Activated CD4-positive, alpha-beta T cell treated with anti-CD3 and anti-CD28 coated beads, Interleukin-2, amount 50 U/mL, for 16 hours (primary cell): Measurements from ENCODE around the gene MORC3.
"Not testable (repeated sequence)": the region's sequence is repeated elsewhere in the genome, so short reads cannot be mapped to it uniquely, and the experiment has no call there.

Source experiments
- DNase-seq: peaks from one replicate; pipeline ENCODE4 v3.0.0-alpha.2; 2020

The MORC3 gene

DNA sequence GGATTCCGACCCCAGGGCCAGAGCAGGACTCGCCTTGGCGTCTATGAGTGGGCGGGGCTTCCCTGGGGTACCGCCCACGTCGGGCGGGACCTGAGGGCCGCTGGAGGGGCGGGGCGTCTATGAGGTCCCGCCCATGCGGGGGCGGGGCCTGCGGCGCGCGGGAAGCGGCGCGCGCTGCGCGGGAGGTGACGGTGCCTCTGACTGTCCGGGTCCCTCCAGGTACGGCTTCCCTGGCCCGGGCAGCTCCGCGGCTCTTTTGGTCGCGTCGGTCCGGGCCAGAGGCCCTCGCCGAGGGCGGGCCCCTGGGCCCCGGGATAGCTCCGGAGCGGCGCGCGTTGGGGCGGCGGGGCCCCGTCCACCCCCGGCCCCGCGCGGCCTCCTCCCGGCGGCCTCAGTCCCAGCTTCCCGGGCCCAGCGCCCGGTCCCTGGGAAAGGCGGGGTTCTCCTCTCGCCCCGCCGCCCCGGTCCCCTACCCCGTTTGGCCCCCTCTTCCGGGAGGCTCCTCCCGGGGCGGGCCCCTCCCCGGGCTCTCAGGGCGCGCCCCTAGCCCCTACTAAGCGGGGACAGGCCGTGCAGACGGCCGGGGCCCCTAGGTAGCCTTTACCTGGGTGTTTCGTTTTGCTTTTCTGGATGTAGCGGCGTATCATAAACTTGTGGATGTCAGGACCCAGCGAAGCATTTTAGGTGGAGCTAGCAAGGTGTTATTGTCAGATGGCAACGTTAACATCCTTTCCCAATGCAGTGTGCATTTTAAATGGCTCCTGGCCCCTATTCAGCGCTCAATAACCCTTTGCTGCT lies 65.4 kb downstream of the MORC3 start, which contains the start of gene CHAF1B:
TSS of gene CHAF1B (plus strand) at position 160 of the 798 bp plus-strand sequence. CDS start 745 bp downstream, outside the sequence.
- peak; percentile 85 for DNase-seq

DNA sequence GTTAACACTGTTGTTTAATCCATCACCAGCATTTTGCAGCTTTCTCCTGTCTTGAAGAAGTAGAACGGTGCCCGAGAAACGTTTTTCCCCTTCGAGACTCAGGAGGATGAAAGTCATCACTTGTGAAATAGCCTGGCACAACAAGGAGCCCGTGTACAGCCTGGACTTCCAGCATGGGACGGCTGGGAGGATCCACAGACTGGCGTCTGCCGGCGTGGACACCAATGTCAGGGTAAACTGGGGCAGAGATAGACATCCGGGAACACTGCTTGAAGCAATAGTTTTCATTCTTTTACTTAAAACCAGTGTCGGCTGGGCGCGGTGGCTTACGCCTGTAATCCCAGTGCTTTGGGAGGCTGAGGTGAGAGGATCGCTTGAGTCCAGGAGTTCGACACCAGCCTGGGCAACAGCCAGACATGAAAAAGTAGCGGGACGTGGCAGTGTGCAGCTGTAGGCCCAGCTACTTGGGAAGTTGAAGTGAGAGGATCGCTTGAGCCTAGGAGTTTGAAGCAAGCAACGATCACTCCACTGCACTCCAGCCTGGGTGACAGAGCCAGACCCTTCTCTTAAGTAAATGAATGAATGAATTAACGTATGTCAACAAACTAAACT lies 66.1 kb downstream of the MORC3 start:
- no peak for DNase-seq

DNA sequence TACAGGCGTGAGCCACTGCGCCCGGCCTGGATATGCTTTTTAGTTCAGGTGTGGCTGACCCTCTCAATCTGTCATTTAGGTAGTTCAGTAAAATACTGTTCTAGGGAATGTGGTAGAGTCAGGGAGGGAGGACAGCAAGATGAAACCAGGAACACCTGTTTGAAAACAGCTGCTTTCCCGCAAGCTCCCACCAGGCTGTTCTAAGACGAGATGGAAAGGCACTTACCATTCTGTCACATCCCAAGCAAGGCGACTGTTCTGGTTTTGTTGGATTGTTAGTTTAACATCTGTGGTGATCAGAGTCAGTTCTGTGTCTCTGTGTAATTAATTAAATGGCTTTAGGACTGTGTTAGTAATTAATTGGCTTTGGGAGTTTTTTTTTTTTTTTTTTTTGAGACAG lies 68.1 kb downstream of the MORC3 start:
- no peak for DNase-seq

DNA sequence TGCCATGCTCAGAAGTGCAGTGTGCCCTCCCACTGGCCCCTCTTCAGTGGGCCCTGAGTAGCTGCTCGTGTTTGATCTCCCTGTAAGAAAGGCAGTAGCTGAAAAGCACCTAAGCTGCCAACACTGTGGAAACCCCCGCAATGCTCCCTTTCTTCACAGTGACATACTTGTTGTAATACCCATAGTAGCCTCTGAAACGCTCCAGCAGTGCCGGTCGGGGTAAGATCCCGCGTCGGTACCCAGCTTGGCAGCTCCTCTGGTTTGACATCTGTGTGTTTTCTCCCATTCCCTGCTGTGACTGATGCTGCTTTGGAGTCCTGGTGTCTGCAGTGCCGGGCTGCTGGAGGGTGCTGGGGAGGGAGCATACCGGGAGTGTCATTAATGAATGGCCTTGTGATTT lies 68.8 kb downstream of the MORC3 start:
- no peak for DNase-seq

DNA sequence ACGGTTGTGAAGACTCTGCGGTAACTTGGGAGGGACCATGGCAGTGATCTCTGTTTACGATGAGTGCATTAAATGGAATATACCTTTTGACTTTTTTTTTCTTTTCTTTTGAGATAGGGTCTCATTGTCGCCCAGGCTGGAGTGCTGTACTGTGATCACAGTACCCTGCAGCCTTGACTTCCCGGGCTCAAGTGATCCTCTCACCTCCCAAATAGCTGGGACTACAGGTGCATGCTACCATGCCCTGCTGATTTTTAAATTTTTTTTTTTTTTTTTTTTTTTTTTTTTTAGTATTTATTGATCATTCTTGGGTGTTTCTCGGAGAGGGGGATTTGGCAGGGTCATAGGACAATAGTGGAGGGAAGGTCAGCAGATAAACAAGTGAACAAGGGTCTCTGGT lies 71.7 kb downstream of the MORC3 start:
- not testable (repeated sequence) for DNase-seq

DNA sequence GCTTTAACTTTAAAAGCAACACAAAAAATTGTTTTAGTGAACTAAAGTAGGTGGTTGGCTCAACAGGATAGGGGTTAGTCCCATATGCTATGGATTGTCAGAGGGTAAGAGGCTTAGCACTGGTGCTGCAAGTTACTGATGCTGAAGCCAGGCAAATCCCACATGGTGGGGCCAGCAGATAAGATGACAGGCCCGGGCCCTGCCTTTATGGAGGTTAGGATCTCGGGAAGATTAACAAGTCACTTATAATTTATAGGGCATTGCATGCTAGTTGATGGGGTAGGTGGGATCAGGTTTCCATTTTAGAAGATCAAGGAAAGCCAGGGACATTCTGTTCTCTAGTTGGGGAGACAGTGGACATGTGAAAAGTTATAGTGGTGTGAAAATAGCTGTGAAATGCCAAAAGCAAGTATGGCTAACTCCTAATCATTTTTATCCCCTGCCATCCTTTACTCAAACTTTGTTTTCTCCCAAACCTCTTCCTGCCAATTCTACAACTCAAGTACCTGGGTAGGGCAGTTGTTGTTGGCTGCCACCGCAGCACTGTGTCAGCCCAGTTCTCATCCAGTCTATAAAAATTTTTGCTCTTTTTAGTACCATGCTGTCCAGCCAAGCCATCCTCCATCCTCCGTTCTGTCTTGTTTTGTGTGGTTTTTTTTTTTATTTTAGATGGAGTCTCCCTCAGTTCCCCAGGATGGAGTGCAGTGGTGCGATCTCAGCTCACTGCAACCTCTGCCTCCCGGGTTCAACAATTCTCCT lies 75.5 kb downstream of the MORC3 start:
- no peak for DNase-seq

DNA sequence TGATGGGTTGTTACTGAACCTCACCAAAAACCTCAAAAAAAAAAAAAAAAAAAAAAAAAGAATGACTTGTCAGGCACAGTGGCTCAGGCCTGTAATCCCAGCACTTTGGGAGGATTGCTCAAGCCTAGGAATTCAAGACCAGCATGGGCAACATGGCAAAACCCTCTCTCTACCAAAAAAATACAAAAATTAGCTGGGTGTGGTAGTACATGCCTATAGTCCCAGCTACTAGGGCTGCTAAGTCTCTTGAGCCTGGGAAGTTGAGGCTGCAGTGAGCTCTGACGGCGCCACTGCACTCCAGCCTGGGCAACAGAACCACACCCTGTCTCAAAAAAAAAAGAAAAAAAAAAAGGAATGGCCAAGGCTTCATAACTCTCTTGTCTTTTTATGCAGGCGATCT lies 76.3 kb downstream of the MORC3 start:
- DNase-seq = no peak

DNA sequence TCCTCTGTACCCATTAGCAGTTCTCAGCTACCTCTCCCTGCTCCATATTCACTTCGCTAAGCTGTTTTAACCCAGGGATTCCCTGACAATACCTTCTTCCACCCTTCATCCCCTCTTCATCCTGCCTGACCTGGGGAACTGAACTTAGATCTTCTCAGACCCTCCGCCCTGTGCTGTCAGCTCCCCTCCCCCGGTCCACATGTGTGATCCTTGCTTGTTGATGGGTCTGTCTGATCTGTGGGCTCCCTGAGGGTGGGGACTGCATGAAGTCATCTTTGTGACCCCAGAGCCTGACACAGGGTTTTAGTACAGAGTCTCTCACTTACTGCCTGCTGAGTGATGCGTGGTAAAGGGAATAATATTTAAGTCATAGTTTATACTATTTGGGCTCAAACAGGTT lies 77.0 kb downstream of the MORC3 start:
- no peak for DNase-seq

DNA sequence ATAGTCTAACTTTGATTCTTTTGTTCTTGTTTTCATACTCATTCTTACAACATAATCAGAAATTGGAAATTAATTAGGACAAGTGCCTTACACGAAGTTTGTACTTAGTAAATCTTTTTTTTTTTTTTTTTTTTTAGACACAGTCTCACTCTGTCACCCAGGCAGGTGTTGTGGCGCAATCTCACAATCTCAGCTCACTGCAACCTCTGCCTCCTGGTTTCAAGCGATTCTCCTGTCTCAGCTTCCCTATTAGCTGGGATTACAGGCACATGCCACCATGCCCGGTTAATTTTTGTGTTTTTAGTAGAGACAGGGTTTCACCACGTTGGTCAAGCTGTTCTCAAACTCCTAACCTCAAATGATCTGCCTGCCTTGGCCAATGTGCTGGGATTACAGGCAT lies 77.6 kb downstream of the MORC3 start:
- no peak for DNase-seq

DNA sequence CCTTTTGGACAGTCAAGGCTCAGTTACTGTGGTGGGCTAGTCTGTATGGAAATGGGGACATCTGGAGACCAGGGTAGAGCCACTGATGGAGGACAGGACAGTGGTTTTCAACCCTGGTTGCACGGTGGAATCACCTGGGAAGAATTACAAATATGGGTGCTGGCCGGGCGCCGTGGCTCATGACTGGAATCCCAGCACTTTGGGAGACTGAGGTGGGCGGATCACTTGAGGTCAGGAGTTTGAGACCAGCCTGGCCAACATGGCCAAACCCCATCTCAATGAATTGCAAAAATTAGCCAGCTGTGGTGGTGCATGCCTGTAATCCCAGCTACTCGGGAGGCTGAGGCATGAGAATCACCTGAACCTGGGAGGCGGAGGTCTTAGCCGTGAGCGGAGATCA lies 79.7 kb downstream of the MORC3 start:
- not testable (repeated sequence) for DNase-seq

DNA sequence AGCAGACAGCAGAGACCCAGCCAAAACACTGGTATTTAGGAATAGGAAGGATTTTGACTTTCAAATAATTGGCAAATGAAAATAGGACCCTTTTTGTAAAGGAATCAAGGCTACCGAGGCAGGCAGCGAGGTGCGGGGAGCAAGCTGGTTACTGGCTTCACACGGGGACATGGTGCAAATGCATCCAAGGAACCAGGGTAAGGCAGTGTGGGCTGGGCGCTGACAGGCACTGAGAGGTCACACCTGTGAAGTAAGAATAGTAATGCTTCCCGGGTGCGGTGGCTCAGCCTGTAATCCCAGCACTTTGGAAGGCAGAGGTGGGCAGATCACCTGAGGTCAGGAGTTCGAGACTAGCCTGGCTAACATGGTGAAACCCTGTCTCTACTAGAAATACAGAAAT lies 80.7 kb downstream of the MORC3 start:
- DNase-seq = no peak

DNA sequence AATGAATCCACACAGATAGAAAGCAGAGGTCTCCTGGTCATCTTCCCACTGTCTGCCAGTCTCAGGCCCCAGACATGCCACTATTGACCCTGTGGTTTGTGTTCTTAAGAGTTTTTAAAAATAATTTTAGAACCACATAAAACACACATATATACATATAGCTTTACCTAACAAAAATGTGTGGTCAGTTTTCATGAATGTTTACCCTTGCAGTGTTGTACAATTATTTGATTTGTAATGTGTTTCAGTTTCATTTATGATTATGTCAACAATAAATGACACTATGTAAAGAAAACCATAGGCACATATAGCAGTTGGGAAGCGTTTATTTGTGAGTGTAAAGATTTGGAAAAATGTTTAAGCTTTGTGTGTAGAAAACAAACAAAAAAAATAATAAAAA lies 82.3 kb downstream of the MORC3 start:
- no peak for DNase-seq

DNA sequence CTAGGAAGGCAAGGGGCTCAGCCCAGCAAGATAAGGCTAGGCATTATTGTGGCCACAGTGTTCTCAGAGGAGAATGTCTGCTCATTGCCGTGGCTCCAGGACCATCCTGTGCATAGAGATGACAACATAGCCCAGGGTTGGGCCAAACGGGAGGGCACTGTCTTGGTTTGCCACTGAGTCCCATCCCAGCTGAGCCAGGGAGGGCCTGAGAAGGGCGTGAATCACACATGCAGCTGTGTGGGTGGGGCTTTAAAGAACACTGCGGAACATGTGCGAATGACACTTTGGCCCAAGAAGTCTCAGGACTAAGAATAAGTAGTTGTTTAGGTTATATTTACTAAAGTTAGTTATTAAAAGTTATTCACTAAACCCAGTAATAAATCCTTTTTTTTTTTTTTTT lies 83.7 kb downstream of the MORC3 start:
- DNase-seq = no peak

DNA sequence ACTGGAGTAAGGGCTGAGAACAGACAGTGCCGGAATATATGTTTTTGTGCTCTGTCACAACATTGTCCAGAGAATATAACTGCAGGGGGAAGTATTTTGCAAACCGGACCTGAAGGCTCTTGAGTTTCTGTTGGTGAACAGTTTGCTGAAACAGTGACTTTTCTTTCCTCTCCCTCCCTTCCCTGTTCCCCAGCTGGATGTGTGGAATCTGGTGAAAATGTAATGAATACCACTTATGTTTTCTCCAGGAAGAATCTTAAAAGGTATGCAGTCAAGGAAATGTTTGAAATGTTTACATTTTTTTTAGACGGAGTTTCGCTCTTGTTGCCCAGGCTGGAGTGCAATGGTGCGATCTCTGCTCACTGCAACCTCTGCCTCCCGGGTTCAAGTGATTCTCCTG lies 88.6 kb downstream of the MORC3 start:
- no peak for DNase-seq

DNA sequence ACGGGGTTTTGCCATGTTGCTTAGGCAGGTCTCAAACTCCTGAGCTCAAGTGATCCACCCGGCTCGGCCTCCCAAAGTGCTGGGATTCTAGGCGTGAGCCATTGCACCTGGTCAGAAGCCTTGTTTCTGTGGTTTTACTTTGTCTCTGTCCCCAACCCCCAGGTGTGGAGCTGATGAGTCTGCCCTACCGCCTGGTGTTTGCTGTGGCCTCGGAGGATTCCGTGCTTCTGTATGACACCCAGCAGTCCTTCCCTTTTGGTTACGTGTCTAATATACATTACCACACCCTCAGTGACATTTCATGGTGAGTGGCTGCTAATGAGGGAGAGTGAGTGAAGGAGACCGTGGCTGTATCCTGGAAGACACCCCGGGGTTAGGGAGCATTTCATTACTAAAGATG lies 91.3 kb downstream of the MORC3 start:
- DNase-seq = no peak

DNA sequence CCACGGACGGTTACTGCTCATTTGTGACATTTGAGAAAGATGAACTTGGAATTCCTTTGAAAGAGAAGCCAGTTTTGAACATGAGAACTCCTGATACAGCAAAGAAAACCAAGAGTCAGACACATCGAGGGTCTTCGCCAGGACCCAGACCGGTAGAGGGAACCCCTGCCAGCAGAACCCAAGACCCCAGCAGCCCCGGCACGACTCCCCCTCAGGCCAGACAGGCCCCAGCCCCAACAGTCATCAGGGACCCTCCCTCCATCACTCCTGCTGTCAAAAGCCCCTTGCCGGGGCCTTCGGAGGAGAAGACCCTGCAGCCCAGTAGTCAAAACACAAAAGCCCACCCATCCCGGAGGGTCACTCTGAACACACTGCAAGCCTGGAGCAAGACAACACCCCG lies 92.9 kb downstream of the MORC3 start:
- no peak for DNase-seq

DNA sequence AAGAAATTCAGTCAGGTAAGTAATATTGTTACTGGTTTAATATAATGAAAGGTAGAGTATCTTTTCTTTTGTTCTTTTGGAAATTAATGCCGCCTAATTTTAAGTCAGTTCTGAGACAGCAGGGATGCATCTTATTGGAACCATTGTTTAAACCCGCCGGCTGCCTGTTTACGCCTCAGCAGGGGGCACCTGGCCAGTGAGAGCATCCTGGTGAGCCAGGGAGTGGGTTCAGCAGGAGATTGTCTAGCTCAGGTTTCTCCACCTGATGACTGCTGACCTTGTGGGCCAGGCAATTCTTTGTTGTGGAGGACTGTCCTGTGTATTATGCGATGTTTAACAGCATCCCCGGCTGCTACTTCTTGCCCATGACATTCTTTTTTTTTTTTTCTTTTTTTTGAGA lies 95.4 kb downstream of the MORC3 start:
- no peak for DNase-seq

DNA sequence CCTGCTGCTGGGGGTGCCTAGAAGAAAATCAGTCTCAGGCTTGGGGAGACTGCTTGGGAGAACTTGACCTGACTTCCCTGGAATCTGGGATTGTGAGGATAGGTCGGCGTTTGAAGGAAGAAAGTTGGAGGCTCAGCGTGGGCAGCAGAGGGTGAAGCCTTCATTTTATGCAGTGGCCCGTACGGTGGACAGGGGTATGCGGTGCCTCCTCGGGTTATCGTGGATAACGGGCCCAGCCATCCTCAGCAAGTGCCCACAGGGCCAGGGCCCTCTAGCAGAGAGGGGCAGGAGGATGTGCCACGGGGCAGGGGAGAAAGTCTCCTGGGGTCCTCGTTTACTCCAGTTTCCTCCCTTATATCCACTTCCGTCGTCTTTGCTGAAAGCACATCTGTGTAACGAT lies 99.2 kb downstream of the MORC3 start:
- no peak for DNase-seq

DNA sequence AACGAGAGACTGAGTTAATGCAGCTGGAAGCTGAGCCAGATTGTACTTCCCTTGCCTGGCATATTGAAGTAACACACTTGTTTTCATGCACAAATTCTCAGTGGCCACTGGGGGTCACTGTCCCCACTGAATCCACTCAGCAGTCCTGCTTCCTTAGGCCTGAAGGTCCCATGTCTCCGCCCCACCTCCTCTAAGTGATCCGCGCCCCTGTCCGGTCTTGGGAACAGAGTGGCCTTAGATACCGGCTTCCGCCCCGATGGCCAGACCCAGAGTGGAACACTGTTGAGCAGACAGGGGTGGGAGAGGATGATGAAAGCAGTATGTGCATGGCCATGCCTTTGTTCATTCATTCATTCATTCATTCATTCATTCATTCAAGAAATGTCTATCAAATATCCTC lies 100.0 kb downstream of the MORC3 start:
- peak; percentile 54 for DNase-seq

DNA sequence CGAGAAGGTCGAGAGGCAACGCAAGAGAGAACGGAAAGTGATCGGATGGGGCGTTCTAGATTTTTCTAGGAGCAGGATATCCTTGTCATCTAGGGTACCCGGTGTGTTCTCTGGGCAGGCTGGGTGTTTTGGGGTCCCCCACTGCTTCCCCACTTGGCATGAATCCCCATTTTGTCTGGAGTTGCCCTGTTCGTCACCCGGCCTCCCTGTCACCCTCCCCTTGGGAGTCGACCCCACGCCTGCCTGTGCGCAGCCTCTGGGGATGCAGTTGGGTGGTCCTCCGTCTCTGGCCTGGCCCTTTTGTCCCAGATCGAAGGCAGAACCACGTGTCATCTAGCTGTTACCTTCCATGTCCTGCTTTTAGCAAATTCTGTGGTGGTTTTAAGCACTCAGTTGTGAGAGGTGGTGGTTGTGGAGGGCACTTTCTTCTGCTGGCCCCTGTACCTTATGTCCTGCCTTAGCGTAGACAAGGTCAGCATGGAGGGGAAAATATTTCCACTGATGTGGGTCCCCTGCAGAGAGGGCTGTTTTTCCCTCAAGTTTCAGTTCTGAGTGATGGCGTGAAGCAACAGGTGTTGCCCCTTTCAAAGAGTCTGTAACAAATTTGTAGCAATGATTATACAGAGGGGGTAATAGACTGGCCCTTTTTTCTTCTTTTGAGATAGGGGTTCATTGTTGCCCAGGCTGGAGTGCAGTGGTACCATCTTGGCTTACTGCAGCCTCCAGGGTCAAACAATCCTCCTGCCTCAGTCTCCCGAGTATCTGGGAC lies 100.8 kb downstream of the MORC3 start:
- DNase-seq = no peak

DNA sequence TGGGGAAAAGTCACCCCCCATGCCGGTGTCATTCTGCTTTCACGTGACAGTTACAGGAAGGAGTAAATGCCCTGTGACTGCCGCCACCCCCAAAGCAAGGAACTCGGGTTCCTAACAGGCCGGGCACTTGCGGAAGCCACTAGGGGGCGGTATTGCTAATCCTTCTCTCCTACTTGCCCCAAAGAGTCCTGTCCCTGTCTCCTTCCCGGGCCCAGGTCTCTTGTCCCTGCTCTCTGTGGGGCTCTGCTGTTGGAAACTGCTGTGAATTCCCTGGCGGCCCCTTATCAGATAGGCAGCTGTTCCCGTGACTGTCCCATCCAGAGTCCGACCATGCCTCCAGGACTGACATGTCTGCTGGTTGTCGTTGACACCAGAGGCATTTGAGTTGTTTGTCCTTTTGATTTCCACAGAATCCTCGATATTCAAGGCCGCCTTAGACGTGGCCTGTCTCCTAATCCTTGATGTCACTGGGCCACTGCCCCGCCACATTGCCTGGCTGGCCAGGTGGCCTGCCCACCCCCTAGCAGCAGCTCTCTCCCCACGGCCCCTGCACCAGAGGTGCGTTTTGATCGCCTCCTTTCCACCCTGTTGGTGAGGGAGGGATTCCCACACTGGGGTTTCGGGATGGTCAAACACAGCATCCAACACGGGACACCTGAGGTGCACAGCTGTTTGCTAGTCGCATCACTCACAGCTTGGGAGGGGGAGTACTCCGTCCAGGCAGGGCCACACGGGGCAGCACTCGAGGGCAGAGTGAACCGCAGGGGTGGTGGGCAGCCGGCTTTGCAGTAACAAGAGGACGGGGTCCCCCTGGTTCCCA lies 102.5 kb downstream of the MORC3 start:
- DNase-seq = peak; percentile 39

DNA sequence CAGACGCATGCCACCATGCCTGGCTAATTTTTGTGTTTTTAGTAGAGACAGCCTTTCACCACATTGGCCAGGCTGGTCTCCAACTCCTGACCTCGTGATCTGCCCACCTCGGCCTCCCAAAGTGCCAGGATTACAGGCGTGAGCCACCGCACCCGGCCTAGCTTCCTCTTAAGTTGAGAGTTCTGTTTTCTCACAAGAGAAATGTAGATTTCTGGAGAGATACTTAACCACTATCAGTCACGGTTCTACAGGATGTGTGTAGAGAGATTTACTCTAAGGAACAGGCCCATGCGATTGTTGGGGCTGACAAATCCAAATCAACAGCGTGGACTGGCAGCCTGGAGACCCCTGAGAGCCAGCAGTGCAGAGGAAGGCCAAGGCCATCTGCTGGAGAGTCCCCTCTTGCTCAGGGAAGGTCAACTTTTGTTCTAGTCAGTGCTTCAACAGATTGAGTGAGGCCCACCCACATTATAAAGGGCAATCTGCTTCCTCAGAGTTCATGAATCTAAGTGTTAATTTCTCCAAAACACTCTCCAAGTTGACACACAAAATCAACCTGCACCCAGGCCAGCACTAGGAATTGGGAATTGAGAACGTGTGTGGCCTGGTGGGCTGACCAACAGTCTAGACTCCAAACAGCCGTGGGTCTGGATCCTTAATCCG lies 103.9 kb downstream of the MORC3 start:
- DNase-seq = peak; percentile 14
